T-cell (primary cell): ENCODE data around the gene GGA3. TPM values are rescaled to one million over a fixed set of nuclear protein-coding genes. Genes with fewer than 3 reads are reported as not detected.

Experiments
- ATAC-seq, 4 experiments: fragments of 200-7000 bp in 3 of 4; fragments of 150-1000 bp in 1 of 4; cut with Tn5 transposase; replicated peaks in 1 of 4; 1 replicate in 3 of 4; 2 replicates in 1 of 4; pipeline ENCODE4 v1.10.0; 2021; ENCODE audit warnings: moderate library complexity in 3 of 4, mild to moderate bottlenecking in 2 of 4, moderate number of reproducible peaks in 1 of 4
- CTCF ChIA-PET, 2 donors: fragments of 300-600 bp; sonication (Branson Sonifier 250); formaldehyde crosslinking; loops; one replicate each; lab custom pipeline; 2022; ENCODE audit warnings: antibody characterized with exemption in 2 of 2; lab: Charles Lee
- POLR2A ChIA-PET, 2 donors: fragments of 300-600 bp; sonication (Branson Sonifier 250); formaldehyde crosslinking; loops; one replicate each; lab custom pipeline; 2022; ENCODE audit warnings: antibody characterized with exemption in 2 of 2; lab: Charles Lee
- DNase-seq, 35 experiments: peaks; one replicate each; pipeline versions ENCODE4 v3.0.0 to v3.0.0-alpha.2; 2013 to 2023
- H3K27ac ChIP-seq: one replicate; pipeline ENCODE4 v1.5.1; 2013; ENCODE audit warnings: low read length
- H3K27me3 ChIP-seq, 2 experiments: replicated peaks in 1 of 2; 1 replicate in 1 of 2; 2 replicates in 1 of 2; pipeline versions ENCODE4 v1.6.1 to v1.7.0; 2013; ENCODE audit warnings: low read length in 1 of 2, mixed read lengths in 1 of 2; ENCODE audit not compliant: control insufficient read depth in 2 of 2, insufficient read depth in 2 of 2; ENCODE audit errors: extremely low read depth in 1 of 2
- H3K36me3 ChIP-seq, 2 donors: 1 replicate in 1 of 2; 2 replicates in 1 of 2; pipeline versions ENCODE4 v1.6.1 to v1.7.0; 2013; ENCODE audit warnings: low read length in 1 of 2; ENCODE audit not compliant: control insufficient read depth in 2 of 2, insufficient read depth in 1 of 2; ENCODE audit errors: extremely low read depth in 1 of 2
- H3K4me1 ChIP-seq, 2 experiments: 1 replicate in 1 of 2; 2 replicates in 1 of 2; pipeline versions ENCODE4 v1.6.1 to v1.7.0; 2013; ENCODE audit warnings: low read length in 2 of 2, mixed read lengths in 1 of 2; ENCODE audit not compliant: insufficient read depth in 2 of 2, control insufficient read depth in 1 of 2; ENCODE audit errors: extremely low read depth in 1 of 2
- H3K4me3 ChIP-seq, 2 donors: 1 replicate in 1 of 2; 2 replicates in 1 of 2; pipeline versions ENCODE4 v1.5.1 to v1.7.0; 2013; ENCODE audit warnings: mild to moderate bottlenecking in 2 of 2, low read length in 1 of 2, moderate library complexity in 1 of 2; ENCODE audit not compliant: control insufficient read depth in 1 of 2; ENCODE audit errors: extremely low read depth in 1 of 2
- H3K9me3 ChIP-seq: 2 replicates; pipeline ENCODE4 v1.7.0; 2013
- H3K27ac Mint-ChIP-seq, 2 donors: one replicate each; pipeline ENCODE4 v1.8.0; 2020 to 2021; ENCODE audit warnings: mild to moderate bottlenecking in 2 of 2, mixed read lengths in 2 of 2
- H3K27me3 Mint-ChIP-seq, 2 donors: one replicate each; pipeline ENCODE4 v1.8.0; 2021 to 2022; ENCODE audit warnings: mixed read lengths in 2 of 2
- H3K36me3 Mint-ChIP-seq: one replicate; pipeline ENCODE4 v1.8.0; 2021; ENCODE audit warnings: mixed read lengths
- H3K4me1 Mint-ChIP-seq, 3 donors: one replicate each; pipeline ENCODE4 v1.8.0; 2020 to 2022; ENCODE audit warnings: mixed read lengths in 3 of 3, mild to moderate bottlenecking in 1 of 3
- H3K4me3 Mint-ChIP-seq, 3 donors: one replicate each; pipeline ENCODE4 v1.8.0; 2020 to 2022; ENCODE audit warnings: mild to moderate bottlenecking in 3 of 3, mixed read lengths in 3 of 3, moderate library complexity in 3 of 3
- H3K9me3 Mint-ChIP-seq, 3 donors: one replicate each; pipeline ENCODE4 v1.8.0; 2020 to 2022; ENCODE audit warnings: mixed read lengths in 3 of 3
- WGBS: methylation state at CpG from one replicate; pipeline ENCODE4 v1.1.5; 2013; ENCODE audit warnings: missing lambda C conversion rate; ENCODE audit not compliant: insufficient coverage; 5-methylcytosine and 5-hydroxymethylcytosine counted together
- total RNA-seq, 35 experiments: library from RNA in 6 of 35; stranded (reverse) in 6 of 35; fragments of 120-200 nt in 1 of 35; gene quantifications; one replicate each; pipeline versions ENCODE4 v1.2.1 to v1.2.4 and lab custom pipeline; 2013 to 2026

Gene GGA3
- total RNA-seq, 5 donors from 2014 or later (not counting 1 experiment from before 2014, with no cell fraction given): 78.1 to 118 (median 102) TPM

DNA sequence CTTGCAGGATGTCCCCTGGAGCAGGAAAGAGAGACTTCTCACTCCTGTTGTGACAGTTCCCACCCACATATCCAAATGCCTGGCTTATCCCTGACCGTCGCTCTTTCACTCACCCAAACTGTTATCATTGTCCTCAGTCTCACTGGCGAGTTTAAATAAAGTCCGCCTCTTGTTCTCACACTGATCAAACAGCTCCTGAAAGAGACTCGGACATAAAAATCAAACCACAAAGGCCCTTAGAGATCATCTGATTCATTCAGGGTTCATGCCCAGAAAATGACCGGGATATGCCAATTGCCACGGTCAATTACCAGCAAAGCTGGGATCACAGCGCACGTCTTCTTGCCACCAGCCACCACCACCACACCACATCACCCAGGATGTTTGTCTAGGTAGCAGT lies 19.9 kb downstream of the GGA3 start:
- Mint-ChIP-seq H3K4me3 (peak overlapping the region in 1 of 3 donors; percentile 30), H3K4me1 (peaks cover 26 to 45% (median 34%) of the 10 kb centered on the region in 3 donors), H3K27ac (peak overlapping the region; percentile 66 to 91), H3K9me3 (no peaks in the 10 kb centered on the region), H3K36me3 (peaks cover 43% of the 10 kb centered on the region), H3K27me3 (no peaks in the 10 kb centered on the region)
- Histone ChIP-seq H3K4me1 (peaks cover 0 to 63% of the 10 kb centered on the region in 2 experiments), H3K36me3 (peaks cover 21 to 96% of the 10 kb centered on the region in 2 donors), H3K27me3 (no peaks in the 10 kb centered on the region), H3K4me3 (no peak overlapping the region), H3K9me3 (no peaks in the 10 kb centered on the region), H3K27ac (peak overlapping the region; percentile 77)
- ChIA-PET POLR2A (interaction anchor here in 1 of 2 donors (0.6 kb wide), 1 partner anchor 142 kb away, joined by 3 read pairs; no protein-coding TSS in a partner anchor), CTCF (interaction anchor here in 1 of 2 donors (0.6 to 3.0 kb wide), 3 partner anchors 11 to 122 kb away, joined by 5 to 12 read pairs (median 8); partner anchors contain the start of gene MIF4GD)
- DNase-seq (no peak), ATAC-seq (no peak)
- 95% methylated on average over 9 of the region's 9 CpGs for WGBS

DNA sequence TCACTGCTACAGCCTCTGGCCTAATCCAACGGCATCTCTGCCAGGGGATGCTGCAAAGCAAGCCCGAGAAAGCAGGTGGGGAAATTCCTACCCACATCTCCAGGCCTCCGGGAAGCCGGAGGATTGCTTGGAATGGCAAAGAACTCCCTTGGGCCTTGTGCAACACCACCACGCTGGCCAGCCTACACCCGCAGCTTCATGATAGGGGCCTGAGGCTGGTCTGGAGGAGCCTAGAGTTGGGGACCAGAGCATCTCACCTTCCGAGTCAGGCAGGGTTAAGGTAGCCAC lies 20.3 kb downstream of the GGA3 start:
- Mint-ChIP-seq H3K27me3 (no peaks in the 10 kb centered on the region), H3K4me1 (peaks cover 26 to 44% (median 34%) of the 10 kb centered on the region in 3 donors), H3K27ac (no peak overlapping the region), H3K4me3 (no peak overlapping the region), H3K9me3 (no peaks in the 10 kb centered on the region), H3K36me3 (peaks cover 45% of the 10 kb centered on the region)
- ChIA-PET POLR2A (interaction anchor here in 1 of 2 donors (0.9 kb wide), 1 partner anchor 127 kb away, joined by 3 read pairs; no protein-coding TSS in a partner anchor), CTCF (interaction anchor here in 1 of 2 donors (3.0 kb wide), 1 partner anchor 30 kb away, joined by 12 read pairs; the partner anchor contains the start of gene MIF4GD)
- ATAC-seq: no peak
- Histone ChIP-seq H3K9me3 (no peaks in the 10 kb centered on the region), H3K27me3 (no peaks in the 10 kb centered on the region), H3K36me3 (peaks cover 21 to 95% of the 10 kb centered on the region in 2 donors), H3K27ac (peak overlapping the region; percentile 77), H3K4me1 (peaks cover 0 to 63% of the 10 kb centered on the region in 2 experiments), H3K4me3 (no peak overlapping the region)
- 88% methylated on average over 5 of the region's 7 CpGs for WGBS
- no peak for DNase-seq

DNA sequence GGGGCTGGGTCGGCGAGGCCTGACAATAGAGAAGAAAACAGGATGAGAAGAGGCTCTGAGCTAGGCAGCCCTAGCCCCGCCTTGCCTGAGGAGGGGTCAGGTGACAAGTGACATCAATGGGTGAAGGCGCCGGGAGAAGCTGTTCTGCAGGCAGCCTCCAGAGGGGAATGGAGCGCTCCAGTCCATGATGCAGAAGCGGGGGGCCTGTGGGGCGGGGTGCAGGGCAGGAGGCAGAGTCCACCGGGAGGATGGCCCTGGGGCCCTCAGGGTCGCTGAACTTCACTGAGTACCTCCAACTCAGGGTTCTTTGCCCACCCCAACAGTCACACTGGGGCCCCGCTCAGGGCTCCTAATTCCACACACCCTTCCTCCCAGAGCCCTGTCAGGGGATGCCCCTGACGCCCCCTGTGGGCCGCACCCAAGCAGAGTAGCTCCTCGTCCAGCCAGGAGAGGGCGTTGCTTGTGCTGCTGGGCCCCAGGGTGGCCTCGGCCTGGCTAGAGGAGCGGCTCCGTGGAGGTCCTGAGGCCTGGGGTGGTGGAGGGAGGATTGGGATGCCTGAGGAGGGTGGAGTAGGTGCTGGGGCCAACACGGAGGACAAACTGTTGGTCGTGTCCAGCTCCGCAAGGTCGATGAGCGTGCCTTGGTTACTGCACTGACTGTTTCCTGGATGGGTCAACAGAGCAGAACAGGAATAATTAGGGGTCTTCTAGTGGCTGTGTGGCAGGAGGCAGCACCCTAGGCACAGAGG lies 20.8 kb downstream of the GGA3 start:
- no peak overlapping the region for H3K4me3 Mint-ChIP-seq
- H3K36me3 ChIP-seq: peaks cover 16 to 93% of the 10 kb centered on the region in 2 donors
- no peaks in the 10 kb centered on the region for H3K27me3 ChIP-seq
- peaks cover 0 to 63% of the 10 kb centered on the region in 2 experiments for H3K4me1 ChIP-seq
- H3K4me1 Mint-ChIP-seq: peaks cover 26 to 43% (median 34%) of the 10 kb centered on the region in 3 donors
- 85% methylated on average over 22 of the region's 23 CpGs for WGBS
- POLR2A ChIA-PET: interaction anchor here in 1 of 2 donors (0.9 kb wide), 1 partner anchor 127 kb away, joined by 3 read pairs; no protein-coding TSS in a partner anchor
- CTCF ChIA-PET: interaction anchor here (0.6 to 3.0 kb wide), 5 partner anchors 9 to 260 kb away, joined by 3 to 12 read pairs (median 3); partner anchors contain the start of gene MIF4GD (in 1 of the 2)
- no peaks in the 10 kb centered on the region for H3K9me3 Mint-ChIP-seq
- H3K4me3 ChIP-seq: no peak overlapping the region
- peak in 3 of 4 experiments; percentile 11 to 20 (median 18) for ATAC-seq
- H3K27ac ChIP-seq: no peak overlapping the region
- DNase-seq: peak in 10 of 35 experiments; percentile 20 to 49 (median 28)
- peaks cover 44% of the 10 kb centered on the region for H3K36me3 Mint-ChIP-seq
- H3K27ac Mint-ChIP-seq: peak overlapping the region; percentile 16 to 65
- no peaks in the 10 kb centered on the region for H3K27me3 Mint-ChIP-seq
- no peaks in the 10 kb centered on the region for H3K9me3 ChIP-seq

DNA sequence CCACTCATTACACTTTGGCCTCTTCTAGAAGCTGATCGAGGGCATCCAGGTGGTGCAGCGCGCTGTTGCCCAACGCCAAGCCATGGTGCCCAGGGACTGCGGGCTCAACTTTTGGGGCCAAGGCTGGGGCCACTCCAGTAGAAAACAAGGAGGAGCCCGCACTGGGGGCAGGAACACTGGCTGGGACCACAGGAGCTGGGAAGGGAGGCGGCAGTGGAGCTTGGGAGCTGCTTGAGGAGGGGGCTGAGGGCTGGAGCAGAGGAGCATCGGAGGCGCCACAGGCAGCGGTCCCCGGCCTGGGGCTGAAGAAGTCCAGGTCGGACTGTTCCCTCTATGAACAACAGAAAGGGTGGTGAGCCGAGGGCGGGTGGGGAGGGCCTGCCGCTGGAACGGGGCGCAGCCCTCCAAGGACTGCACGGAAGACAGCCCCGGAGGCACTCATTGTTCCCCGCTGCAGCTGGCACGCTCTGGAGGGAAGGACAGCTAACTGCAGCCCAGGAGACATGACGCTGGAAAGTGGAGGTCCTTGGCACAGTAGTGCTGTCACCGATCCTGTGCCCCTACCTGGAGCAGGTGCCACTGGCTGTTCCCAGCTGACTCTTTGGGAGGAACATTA lies 21.5 kb downstream of the GGA3 start:
- Histone ChIP-seq H3K27ac (no peak overlapping the region), H3K4me3 (no peak overlapping the region), H3K27me3 (no peaks in the 10 kb centered on the region), H3K36me3 (peaks cover 15 to 93% of the 10 kb centered on the region in 2 donors), H3K9me3 (no peaks in the 10 kb centered on the region), H3K4me1 (peaks cover 0 to 63% of the 10 kb centered on the region in 2 experiments)
- Mint-ChIP-seq H3K4me3 (no peak overlapping the region), H3K4me1 (peaks cover 26 to 43% (median 34%) of the 10 kb centered on the region in 3 donors), H3K36me3 (peaks cover 49% of the 10 kb centered on the region), H3K27ac (peak overlapping the region in 1 of 2 donors; percentile 65), H3K27me3 (no peaks in the 10 kb centered on the region), H3K9me3 (no peaks in the 10 kb centered on the region)
- ATAC-seq (no peak), DNase-seq (no peak)
- POLR2A ChIA-PET: no interaction called here
- 96% methylated on average over 20 of the region's 23 CpGs for WGBS
- CTCF ChIA-PET: interaction anchor here (0.6 to 3.0 kb wide), 7 partner anchors 10 to 260 kb away, joined by 3 to 12 read pairs (median 3); partner anchors contain the start of gene MIF4GD (in 1 of the 2)

DNA sequence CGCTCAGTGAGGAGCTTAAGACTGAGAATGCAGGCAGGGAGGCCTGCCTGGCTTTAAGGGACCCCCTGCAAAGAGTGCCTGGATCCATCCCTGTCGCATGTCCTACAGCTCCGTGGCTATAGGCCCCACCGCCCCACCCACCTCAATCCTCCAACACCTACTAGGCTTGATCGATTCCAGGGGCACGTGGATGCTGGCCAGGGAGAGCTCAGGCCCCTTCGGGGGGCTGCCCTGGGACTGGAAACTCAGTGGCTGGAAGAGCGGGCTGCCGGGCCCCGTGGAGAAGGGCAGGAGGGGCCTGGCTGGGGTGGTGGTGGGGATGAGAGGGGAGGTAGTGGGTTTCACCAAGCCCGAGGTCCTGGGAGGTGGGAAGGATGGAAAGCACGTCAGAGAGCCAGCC lies 22.2 kb downstream of the GGA3 start:
- 98% methylated on average over 7 of the region's 12 CpGs for WGBS
- H3K36me3 ChIP-seq: peaks cover 19 to 93% of the 10 kb centered on the region in 2 donors
- no peak overlapping the region for H3K4me3 ChIP-seq
- H3K9me3 ChIP-seq: no peaks in the 10 kb centered on the region
- H3K27ac Mint-ChIP-seq: peak overlapping the region; percentile 77 to 90
- CTCF ChIA-PET: interaction anchor here (0.8 to 1.2 kb wide), 3 partner anchors 21 to 125 kb away, joined by 3 to 4 read pairs (median 3); no protein-coding TSS in a partner anchor
- no peak for DNase-seq
- no peak overlapping the region for H3K4me3 Mint-ChIP-seq
- ATAC-seq: no peak
- H3K27ac ChIP-seq: peak overlapping the region; percentile 18
- H3K4me1 Mint-ChIP-seq: peaks cover 21 to 38% (median 29%) of the 10 kb centered on the region in 3 donors
- peaks cover 52% of the 10 kb centered on the region for H3K36me3 Mint-ChIP-seq
- H3K27me3 Mint-ChIP-seq: no peaks in the 10 kb centered on the region
- H3K4me1 ChIP-seq: peaks cover 0 to 57% of the 10 kb centered on the region in 2 experiments
- POLR2A ChIA-PET: no interaction called here
- no peaks in the 10 kb centered on the region for H3K9me3 Mint-ChIP-seq
- H3K27me3 ChIP-seq: no peaks in the 10 kb centered on the region
